Measurements from ENCODE around the gene CELF2.

CELF2 gene

GRCh38 chr10:11204351-11204942 is 186.8 kb downstream of the CELF2 start:
- DNase-seq (ENCODE audit: low read depth) = no peak

DNA sequence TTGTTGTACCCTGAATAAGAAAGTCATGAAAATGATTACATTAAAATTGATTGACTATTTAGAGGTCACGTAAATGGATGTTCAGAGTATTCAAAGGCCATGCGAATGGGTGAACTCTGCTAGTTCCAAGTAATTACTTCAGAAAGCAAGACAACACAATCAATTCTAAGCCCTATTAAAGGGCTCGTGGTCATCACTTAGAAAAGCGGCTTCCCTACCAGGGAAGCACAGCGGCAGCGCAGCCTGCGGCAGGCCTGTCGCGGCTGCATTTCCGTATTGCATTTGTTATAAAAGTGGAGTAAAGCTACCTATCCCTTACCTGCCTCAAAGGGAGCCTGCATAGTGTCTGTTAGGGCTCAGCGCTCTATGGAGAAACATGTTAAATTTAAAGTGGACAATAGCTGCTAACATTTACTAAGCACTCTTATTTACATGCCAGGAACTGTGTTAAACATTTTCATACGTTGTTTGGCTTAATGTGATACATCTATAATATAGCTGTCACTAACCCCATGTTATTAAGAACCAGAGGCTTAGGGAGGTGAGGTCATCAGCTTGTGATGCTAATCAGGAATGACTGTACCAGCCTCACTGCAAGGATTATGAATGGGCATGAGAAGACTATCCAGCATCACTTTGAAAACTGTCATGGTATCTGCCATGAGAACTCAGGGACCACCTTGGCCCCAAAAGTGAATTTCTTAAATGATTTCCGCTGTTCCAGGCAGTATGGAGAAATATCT is 187.5 kb downstream of the CELF2 start:
- DNase-seq (ENCODE audit: low read depth) = no peak

GRCh38 chr10:11206676-11207559 is 189.2 kb downstream of the CELF2 start:
- DNase-seq (ENCODE audit: low read depth) = no peak

DNA sequence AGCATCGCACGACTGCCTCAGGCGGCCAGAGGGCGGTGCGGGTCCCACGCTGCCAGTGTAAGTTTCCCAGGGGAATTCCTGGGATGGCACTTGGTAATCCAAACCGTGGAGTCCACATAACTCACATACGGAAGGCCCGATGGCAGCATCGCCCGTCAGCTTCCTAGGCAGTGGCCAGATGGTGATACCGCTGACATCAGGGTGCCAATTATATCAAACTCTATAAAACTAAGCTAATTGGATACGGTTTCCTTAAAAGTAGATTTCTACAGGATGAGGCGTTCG is 189.8 kb downstream of the CELF2 start:
- DNase-seq (ENCODE audit: low read depth) = no peak

- DNase-seq (ENCODE audit: low read depth) = no peak
Measured at GRCh38 chr10:11208243-11208642, 190.6 kb downstream of the CELF2 start.

- no peak for DNase-seq (ENCODE audit: low read depth)
Measured at GRCh38 chr10:11208908-11209829, 191.5 kb downstream of the CELF2 start.

DNA sequence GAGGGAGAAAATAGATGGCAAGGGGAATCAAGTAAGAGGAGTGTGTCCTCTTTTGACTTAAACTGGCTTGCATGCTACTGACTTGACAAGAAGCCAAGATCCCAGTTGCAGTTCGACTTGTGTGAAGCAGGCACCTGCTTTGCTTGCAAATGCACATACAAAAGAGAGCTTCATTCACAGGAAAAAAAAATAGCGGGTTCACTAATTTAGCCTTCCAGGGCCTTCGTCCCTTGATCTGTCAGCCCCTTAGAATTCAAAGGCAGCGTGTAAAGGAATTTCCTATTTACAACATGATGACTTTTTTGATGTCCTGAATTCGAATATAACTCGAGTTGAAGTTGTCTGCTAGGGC is 192.1 kb downstream of the CELF2 start:
- no peak for DNase-seq (ENCODE audit: low read depth)

GRCh38 chr10:11210211-11210922 is 192.7 kb downstream of the CELF2 start:
- DNase-seq (ENCODE audit: low read depth) = no peak

DNA sequence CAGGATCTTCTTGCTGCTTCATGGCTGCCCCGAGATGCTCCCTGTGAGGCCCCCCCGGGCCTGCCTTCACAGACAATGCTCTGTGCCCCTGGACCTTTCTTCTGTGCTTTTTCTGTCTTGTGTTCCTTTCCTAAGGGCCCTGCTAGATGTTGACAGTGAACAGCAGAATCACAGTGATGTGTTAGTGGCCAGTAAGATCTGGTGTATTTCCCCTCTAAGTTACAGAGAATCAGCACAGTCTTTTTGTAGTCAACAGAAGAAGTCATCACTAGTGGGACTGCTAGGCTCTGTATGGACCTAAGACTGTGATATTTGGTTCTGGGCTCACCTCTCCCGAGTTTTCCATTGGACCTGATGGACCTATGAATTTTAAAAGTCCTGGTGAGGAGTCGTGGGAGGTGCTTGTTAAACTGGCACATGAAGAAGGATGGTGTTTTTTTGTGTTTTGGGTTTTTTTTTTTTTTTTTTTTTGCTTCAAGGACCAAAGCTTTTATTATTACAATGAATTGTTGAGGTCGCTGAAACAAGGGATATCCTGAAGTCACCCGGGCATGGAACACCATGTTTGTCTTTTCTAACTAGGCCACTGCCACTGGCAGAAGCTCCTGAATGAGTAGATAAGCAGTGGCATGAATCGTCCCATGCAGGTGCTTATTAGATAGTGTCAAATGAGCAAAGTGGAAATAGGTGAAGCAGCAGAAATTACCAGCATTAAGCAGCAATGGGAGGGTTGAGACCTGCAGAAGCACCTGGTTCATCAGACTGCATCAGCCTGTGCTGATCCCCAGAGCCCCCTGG is 194.8 kb downstream of the CELF2 start:
- DNase-seq (ENCODE audit: low read depth) = no peak

DNA sequence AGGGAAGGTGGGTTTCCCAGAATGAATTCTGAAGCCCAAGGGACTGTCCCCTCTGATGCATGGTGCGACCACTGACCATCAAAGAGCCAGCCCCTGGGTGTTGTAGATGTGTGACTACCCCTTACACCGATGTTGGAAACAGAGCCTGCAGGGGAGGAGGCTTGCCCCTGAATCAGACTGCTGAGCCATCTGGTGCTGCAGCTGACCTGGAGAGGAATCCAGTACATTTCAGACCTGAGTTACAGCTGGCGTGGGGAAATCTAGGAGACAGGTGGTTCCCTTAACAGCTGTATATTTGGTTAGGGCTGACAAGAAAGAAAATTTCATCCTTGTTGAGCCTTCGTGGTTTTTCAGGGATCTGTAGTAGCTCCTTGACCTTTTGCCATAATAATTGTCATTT is 195.5 kb downstream of the CELF2 start:
- DNase-seq (ENCODE audit: low read depth) = no peak

- no peak for DNase-seq (ENCODE audit: low read depth)
Measured at GRCh38 chr10:11214407-11214806, 196.7 kb downstream of the CELF2 start.

GRCh38 chr10:11215471-11215870 is 197.8 kb downstream of the CELF2 start:
- no peak for DNase-seq (ENCODE audit: low read depth)

DNA sequence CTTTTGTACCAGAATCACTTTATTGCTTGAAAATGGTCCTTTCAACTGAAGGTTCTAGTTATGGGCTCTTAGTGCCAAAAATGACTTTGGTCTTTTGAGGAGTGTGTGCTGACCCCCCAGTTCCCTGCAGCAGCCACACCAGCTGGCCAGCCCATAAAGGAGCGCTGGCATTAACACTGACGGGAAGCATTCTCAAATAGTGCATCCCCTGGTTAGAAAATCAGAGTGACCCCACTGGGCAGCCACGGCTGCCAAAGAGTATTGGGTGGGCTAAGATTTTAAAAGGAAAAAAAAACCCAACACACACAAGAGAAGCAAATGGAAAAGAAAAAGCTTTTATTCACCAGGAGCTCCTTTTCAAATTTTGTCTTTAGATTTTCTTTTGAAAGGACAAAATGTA is 199.8 kb downstream of the CELF2 start:
- DNase-seq (ENCODE audit: low read depth) = no peak

- no peak for DNase-seq (ENCODE audit: low read depth)
Measured at GRCh38 chr10:11218395-11218794, 200.7 kb downstream of the CELF2 start.

GRCh38 chr10:11219431-11219830 is 201.8 kb downstream of the CELF2 start:
- DNase-seq (ENCODE audit: low read depth) = no peak

- no peak for DNase-seq (ENCODE audit: low read depth)
Measured at GRCh38 chr10:11223081-11223480, 205.4 kb downstream of the CELF2 start.

DNA sequence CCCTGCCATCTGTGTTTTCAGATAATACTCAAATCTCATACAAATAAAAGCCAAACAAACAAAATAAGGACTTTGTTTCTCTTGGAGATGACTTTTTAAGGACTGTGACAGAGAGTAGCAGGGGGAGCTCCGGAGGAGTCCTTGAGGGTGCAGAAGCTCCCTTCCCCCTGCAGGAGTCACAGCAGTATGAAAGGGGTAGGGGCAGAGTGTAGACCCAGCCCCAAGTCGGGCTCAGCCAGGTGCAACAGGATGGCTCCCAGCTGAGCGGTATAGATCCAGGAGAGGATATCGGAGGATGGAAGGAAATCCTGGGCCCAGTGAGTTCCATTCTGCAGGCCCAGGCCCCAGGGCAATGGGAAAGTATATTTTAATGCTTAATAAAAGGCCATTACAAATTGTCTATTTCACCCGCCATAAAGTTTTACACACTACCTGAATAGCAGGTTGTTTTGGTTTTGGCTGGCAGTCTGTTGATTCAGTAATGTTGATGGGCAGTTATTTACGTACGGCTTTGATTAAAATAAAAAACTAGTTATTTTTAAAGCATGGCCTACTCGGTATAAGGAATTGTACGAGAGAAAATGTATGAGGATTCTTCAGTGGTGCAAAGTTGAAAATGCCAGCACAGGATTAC is 206.0 kb downstream of the CELF2 start:
- DNase-seq (ENCODE audit: low read depth) = no peak

GRCh38 chr10:11224321-11224720 is 206.6 kb downstream of the CELF2 start:
- DNase-seq (ENCODE audit: low read depth) = no peak

DNA sequence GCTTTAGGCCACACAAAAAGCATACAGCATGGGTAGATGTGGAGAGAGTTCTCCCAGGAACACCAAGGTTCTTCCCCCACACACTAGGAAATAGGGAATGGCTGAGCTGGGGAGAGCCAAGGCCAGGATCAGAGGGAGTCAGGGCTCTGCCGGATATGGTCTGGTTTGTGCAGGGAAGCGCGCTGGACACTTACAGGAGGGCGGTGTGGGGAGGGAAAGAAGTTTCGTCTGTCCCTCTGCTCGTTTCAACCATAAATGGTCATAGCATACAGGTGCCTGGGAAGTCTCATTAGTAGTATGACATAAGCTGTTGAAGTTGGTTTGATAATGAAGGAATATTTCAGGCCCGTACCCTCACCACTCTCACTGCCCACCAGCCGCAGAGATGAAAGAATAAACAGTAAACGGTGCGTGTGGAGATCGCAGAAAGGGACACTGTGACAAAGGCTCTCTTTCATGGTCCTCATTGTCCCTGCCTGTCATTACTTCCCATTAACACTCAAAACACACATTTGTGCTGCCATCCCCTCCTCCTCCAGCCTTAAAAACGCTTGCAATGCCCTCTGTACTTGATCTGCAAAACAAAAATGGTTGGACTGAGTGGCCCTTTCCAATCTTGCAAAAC is 207.2 kb downstream of the CELF2 start:
- no peak for DNase-seq (ENCODE audit: low read depth)

DNA sequence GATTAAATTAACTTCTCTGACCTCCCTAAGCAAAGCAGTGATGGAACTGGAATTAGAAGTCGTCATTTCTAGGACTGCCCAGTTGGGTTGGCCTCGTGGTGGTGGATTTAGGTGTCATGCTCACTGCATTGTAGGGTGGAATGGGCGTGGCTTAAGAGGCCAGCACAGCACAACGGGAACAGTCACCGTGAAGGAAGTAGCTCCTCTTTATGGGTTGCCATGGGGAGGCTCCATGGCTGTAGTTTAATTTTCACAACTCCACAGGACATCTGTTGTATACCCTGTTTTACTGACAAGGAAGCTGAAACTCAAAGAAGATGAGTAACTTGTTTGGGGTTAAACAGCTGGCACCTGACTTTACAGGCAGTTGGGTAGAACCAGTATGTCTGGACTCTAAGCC is 208.3 kb downstream of the CELF2 start:
- DNase-seq (ENCODE audit: low read depth) = no peak
